H9 (cell line): ENCODE measurements around the gene GRIP1. TPM values are rescaled to one million over a fixed set of nuclear protein-coding genes. Genes with fewer than 3 reads are reported as not detected.

Experiments
- DNase-seq: peaks from one replicate; pipeline ENCODE4 v3.0.0-alpha.2; 2017
- H2AFZ ChIP-seq: one replicate; pipeline ENCODE4 v1.6.1; 2013; ENCODE audit warnings: mild to moderate bottlenecking, low read length, control low read depth, moderate library complexity
- H2AK5ac ChIP-seq: 2 replicates; pipeline ENCODE4 v1.6.1; 2013; ENCODE audit warnings: low read length, control low read depth, mixed read lengths; ENCODE audit not compliant: insufficient read length
- H2BK120ac ChIP-seq: one replicate; pipeline ENCODE4 v1.6.1; 2013; ENCODE audit warnings: low read depth, mild to moderate bottlenecking, low read length, control low read depth, inconsistent platforms; ENCODE audit not compliant: poor library complexity, severe bottlenecking
- H2BK12ac ChIP-seq: 2 replicates; pipeline ENCODE4 v1.6.1; 2013; ENCODE audit warnings: low read length, control low read depth, mixed read lengths, low read depth; ENCODE audit not compliant: insufficient read length
- H2BK15ac ChIP-seq: 2 replicates; pipeline ENCODE4 v1.6.1; 2013; ENCODE audit warnings: low read depth, low read length, control low read depth
- H2BK20ac ChIP-seq: one replicate; pipeline ENCODE4 v1.6.1; 2013; ENCODE audit warnings: low read depth, mild to moderate bottlenecking, low read length, control low read depth, inconsistent platforms; ENCODE audit not compliant: poor library complexity, severe bottlenecking
- H2BK5ac ChIP-seq: 2 replicates; pipeline ENCODE4 v1.6.1; 2013; ENCODE audit warnings: low read length, control low read depth, mixed read lengths; ENCODE audit not compliant: insufficient read length
- H3K14ac ChIP-seq: 2 replicates; pipeline ENCODE4 v1.6.1; 2013; ENCODE audit warnings: low read length, control low read depth; ENCODE audit not compliant: insufficient read depth
- H3K18ac ChIP-seq: 2 replicates; pipeline ENCODE4 v1.6.1; 2013; ENCODE audit warnings: low read depth, mild to moderate bottlenecking, mixed read lengths, low read length, control low read depth; ENCODE audit not compliant: insufficient read length
- H3K23ac ChIP-seq: 2 replicates; pipeline ENCODE4 v1.6.1; 2013; ENCODE audit warnings: low read length, control low read depth, mixed read lengths, low read depth; ENCODE audit not compliant: insufficient read length
- H3K23me2 ChIP-seq: 2 replicates; pipeline ENCODE4 v1.6.1; 2013; ENCODE audit warnings: low read depth, mild to moderate bottlenecking, mixed read lengths, low read length, control low read depth; ENCODE audit not compliant: insufficient read length, poor library complexity, severe bottlenecking
- H3K27ac ChIP-seq: 2 replicates; pipeline ENCODE4 v1.5.1; 2013; ENCODE audit warnings: low read length, control low read depth, mixed read lengths, low read depth; ENCODE audit not compliant: insufficient read length
- H3K27me3 ChIP-seq: 2 replicates; pipeline ENCODE4 v1.6.1; 2013; ENCODE audit warnings: low read length, control low read depth, inconsistent platforms; ENCODE audit not compliant: insufficient read depth
- H3K4ac ChIP-seq: 2 replicates; pipeline ENCODE4 v1.6.1; 2013; ENCODE audit warnings: low read depth, mild to moderate bottlenecking, control low read depth, inconsistent platforms, low read length, moderate library complexity
- H3K4me1 ChIP-seq: 2 replicates; pipeline ENCODE4 v1.6.1; 2013; ENCODE audit warnings: low read length, control low read depth, inconsistent platforms; ENCODE audit not compliant: insufficient read depth
- H3K4me2 ChIP-seq: 2 replicates; pipeline ENCODE4 v1.6.1; 2013; ENCODE audit warnings: low read length, control low read depth, mixed read lengths; ENCODE audit not compliant: insufficient read length, insufficient read depth
- H3K56ac ChIP-seq: 2 replicates; pipeline ENCODE4 v1.6.1; 2013; ENCODE audit warnings: low read depth, mild to moderate bottlenecking, mixed read lengths, low read length, control low read depth; ENCODE audit not compliant: insufficient read length
- H3K79me1 ChIP-seq: 2 replicates; pipeline ENCODE4 v1.6.1; 2013; ENCODE audit warnings: low read depth, mild to moderate bottlenecking, moderate library complexity, low read length, control low read depth, inconsistent platforms; ENCODE audit not compliant: insufficient read depth, poor library complexity, severe bottlenecking
- H3K79me2 ChIP-seq: 2 replicates; pipeline ENCODE4 v1.6.1; 2013; ENCODE audit warnings: low read length, control low read depth, inconsistent platforms; ENCODE audit not compliant: insufficient read depth
- H3K9ac ChIP-seq: 2 replicates; pipeline ENCODE4 v1.6.1; 2013; ENCODE audit warnings: low read length, control low read depth, mixed read lengths; ENCODE audit not compliant: insufficient read length; ENCODE audit errors: extremely low read depth
- H3K9me3 ChIP-seq: one replicate; pipeline ENCODE4 v1.6.1; 2013; ENCODE audit warnings: low read depth, low read length, inconsistent platforms; ENCODE audit not compliant: control insufficient read depth
- H3T11ph ChIP-seq: one replicate; pipeline ENCODE4 v1.6.1; 2013; ENCODE audit warnings: mild to moderate bottlenecking, low read length, control low read depth, inconsistent platforms
- H4K20me1 ChIP-seq: one replicate; pipeline ENCODE4 v1.6.1; 2013; ENCODE audit not compliant: control insufficient read depth, insufficient read length, insufficient read depth
- H4K5ac ChIP-seq: 2 replicates; pipeline ENCODE4 v1.6.1; 2013; ENCODE audit warnings: low read depth, mild to moderate bottlenecking, mixed read lengths, low read length, control low read depth; ENCODE audit not compliant: insufficient read length
- H4K8ac ChIP-seq: replicated peaks from 2 replicates; pipeline ENCODE4 v1.6.1; 2013; ENCODE audit warnings: low read length, control low read depth, mixed read lengths, low read depth; ENCODE audit not compliant: insufficient read length
- H4K91ac ChIP-seq: 2 replicates; pipeline ENCODE4 v1.6.1; 2013; ENCODE audit warnings: low read depth, mild to moderate bottlenecking, moderate library complexity, mixed read lengths, low read length, control low read depth; ENCODE audit not compliant: insufficient read length
- H3K27ac Mint-ChIP-seq, 3 experiments: 2 replicates in 2 of 3; 3 replicates in 1 of 3; pipeline ENCODE4 v1.8.0; 2020 to 2021; ENCODE audit warnings: mixed read lengths in 3 of 3, mild to moderate bottlenecking in 1 of 3, moderate library complexity in 1 of 3
- H3K27me3 Mint-ChIP-seq: 2 replicates; pipeline ENCODE4 v1.8.0; 2021; ENCODE audit warnings: low read depth, mild to moderate bottlenecking, moderate library complexity, mixed read lengths
- H3K36me3 Mint-ChIP-seq, 3 experiments: 2 replicates in 2 of 3; 3 replicates in 1 of 3; pipeline ENCODE4 v1.8.0; 2020 to 2021; ENCODE audit warnings: low read depth in 3 of 3, mixed read lengths in 3 of 3; ENCODE audit not compliant: insufficient read depth in 1 of 3
- H3K4me1 Mint-ChIP-seq, 2 experiments: 2 replicates each; pipeline ENCODE4 v1.8.0; 2020; ENCODE audit warnings: mixed read lengths in 2 of 2
- H3K4me3 Mint-ChIP-seq, 2 experiments: 2 replicates in 1 of 2; 3 replicates in 1 of 2; pipeline ENCODE4 v1.8.0; 2020 to 2021; ENCODE audit warnings: mild to moderate bottlenecking in 2 of 2, mixed read lengths in 2 of 2, moderate library complexity in 1 of 2
- H3K9me3 Mint-ChIP-seq, 2 experiments: 2 replicates in 1 of 2; 3 replicates in 1 of 2; pipeline ENCODE4 v1.8.0; 2020; ENCODE audit warnings: mild to moderate bottlenecking in 2 of 2, mixed read lengths in 2 of 2, moderate library complexity in 1 of 2
- WGBS: extraction: QIAGEN DNeasy Blood & Tissue Kit; methylation state at CpG from one replicate; pipeline ENCODE4 v1.1.7; 2013; ENCODE audit warnings: missing lambda C conversion rate, low lambda C conversion rate, mixed read lengths; ENCODE audit not compliant: insufficient read length; ENCODE audit errors: extremely low coverage; 5-methylcytosine and 5-hydroxymethylcytosine counted together
- total RNA-seq: library from RNA; stranded (reverse); gene quantifications from 2 replicates; pipeline ENCODE4 v1.2.1, GENCODE V29; 2021
- TF ChIP-seq, protein P1 (sequence below): fragments of 200-600 bp; sonication (generic); conservative IDR thresholded peaks from 3 replicates; pipeline ENCODE4 v1.8.0; 2021; ENCODE audit warnings: antibody characterized with exemption, mild to moderate bottlenecking

GRIP1 gene
- total RNA-seq, 1 experiment from 2014 or later: 19.5 TPM

DNA sequence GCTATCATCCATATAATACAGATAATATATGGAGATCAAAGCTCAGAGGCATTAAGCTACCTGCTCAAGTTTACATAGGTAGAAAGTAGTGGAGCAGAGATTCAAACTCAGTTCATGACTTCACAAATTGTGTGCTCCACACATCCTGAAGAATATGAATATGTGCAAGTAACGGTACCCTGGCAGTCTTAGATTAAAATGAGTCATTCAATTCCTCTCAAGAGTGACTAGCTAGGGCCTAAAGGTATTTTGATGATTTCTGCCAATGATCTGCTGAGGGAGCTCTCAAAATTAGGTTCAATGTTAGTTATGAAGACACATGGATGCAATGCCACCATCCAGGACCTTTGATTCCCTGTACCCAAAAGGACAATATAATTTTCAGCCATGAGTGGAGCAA, 58.9 kb downstream of the GRIP1 start:
- Histone ChIP-seq H2BK20ac (no peak overlapping the region), H3K18ac (no peak overlapping the region), H2BK120ac (no peak overlapping the region), H2BK5ac (no peak overlapping the region), H4K8ac (no peak overlapping the region), H3K4me1 (peaks cover 9% of the 10 kb centered on the region; the same call in 1 of the 2 replicates), H3K27me3 (no peaks in the 10 kb centered on the region), H4K5ac (no peak overlapping the region), H3T11ph (no peak overlapping the region), H3K23ac (no peak overlapping the region), H3K56ac (no peak overlapping the region), H3K9ac (no peak overlapping the region), H3K23me2 (no peaks in the 10 kb centered on the region), H3K27ac (no peak overlapping the region), H3K79me1 (no peaks in the 10 kb centered on the region), H3K4ac (no peak overlapping the region), H2AK5ac (no peak overlapping the region), H4K20me1 (no peaks in the 10 kb centered on the region), H3K14ac (no peak overlapping the region), H4K91ac (no peak overlapping the region), H2BK15ac (no peak overlapping the region), H3K79me2 (no peaks in the 10 kb centered on the region), H3K9me3 (no peaks in the 10 kb centered on the region), H3K4me2 (no peak overlapping the region), H2BK12ac (no peak overlapping the region), H2AFZ (no peak overlapping the region)
- peaks cover 17 to 20% of the 10 kb centered on the region in 2 experiments for H3K4me1 Mint-ChIP-seq
- H3K4me3 Mint-ChIP-seq: no peak overlapping the region
- H3K36me3 Mint-ChIP-seq: no peaks in the 10 kb centered on the region
- H3K9me3 Mint-ChIP-seq: no peaks in the 10 kb centered on the region
- no peak for DNase-seq
- H3K27ac Mint-ChIP-seq: no peak overlapping the region
- no peaks in the 10 kb centered on the region for H3K27me3 Mint-ChIP-seq
- no CpG with 5 or more reads among the region's 1 CpG for WGBS
- TF ChIP-seq, protein P1, sequence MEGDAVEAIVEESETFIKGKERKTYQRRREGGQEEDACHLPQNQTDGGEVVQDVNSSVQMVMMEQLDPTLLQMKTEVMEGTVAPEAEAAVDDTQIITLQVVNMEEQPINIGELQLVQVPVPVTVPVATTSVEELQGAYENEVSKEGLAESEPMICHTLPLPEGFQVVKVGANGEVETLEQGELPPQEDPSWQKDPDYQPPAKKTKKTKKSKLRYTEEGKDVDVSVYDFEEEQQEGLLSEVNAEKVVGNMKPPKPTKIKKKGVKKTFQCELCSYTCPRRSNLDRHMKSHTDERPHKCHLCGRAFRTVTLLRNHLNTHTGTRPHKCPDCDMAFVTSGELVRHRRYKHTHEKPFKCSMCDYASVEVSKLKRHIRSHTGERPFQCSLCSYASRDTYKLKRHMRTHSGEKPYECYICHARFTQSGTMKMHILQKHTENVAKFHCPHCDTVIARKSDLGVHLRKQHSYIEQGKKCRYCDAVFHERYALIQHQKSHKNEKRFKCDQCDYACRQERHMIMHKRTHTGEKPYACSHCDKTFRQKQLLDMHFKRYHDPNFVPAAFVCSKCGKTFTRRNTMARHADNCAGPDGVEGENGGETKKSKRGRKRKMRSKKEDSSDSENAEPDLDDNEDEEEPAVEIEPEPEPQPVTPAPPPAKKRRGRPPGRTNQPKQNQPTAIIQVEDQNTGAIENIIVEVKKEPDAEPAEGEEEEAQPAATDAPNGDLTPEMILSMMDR: no peak
